SJSA1 (cell line): ENCODE data around the gene SLC35A4. TPM values are rescaled to one million over a fixed set of nuclear protein-coding genes. Genes with fewer than 3 reads are reported as not detected.

Experiments
- DNase-seq, 2 experiments: peaks; one replicate each; pipeline ENCODE4 v3.0.0-alpha.2; 2015 to 2020; ENCODE audit warnings: low spot score in 2 of 2, low read depth in 1 of 2
- H3K27ac ChIP-seq: fragments of 250-450 bp; sonication (Bioruptor Pico); 2 replicates; pipeline ENCODE4 v1.5.1; 2020; ENCODE audit warnings: mild to moderate bottlenecking, moderate library complexity
- H3K27me3 ChIP-seq: fragments of 250-450 bp; sonication (Bioruptor Pico); replicated peaks from 2 replicates; pipeline ENCODE4 v1.5.1; 2020; ENCODE audit warnings: mild to moderate bottlenecking, moderate library complexity
- H3K36me3 ChIP-seq: fragments of 250-450 bp; sonication (Bioruptor Pico); 2 replicates; pipeline ENCODE4 v1.5.1; 2020; ENCODE audit warnings: mild to moderate bottlenecking
- H3K4me1 ChIP-seq: fragments of 250-450 bp; sonication (Bioruptor Pico); replicated peaks from 2 replicates; pipeline ENCODE4 v1.6.1; 2021; ENCODE audit warnings: mild to moderate bottlenecking
- H3K4me3 ChIP-seq: fragments of 250-450 bp; sonication (Bioruptor Pico); 2 replicates; pipeline ENCODE4 v1.5.1; 2020; ENCODE audit warnings: mild to moderate bottlenecking
- H3K9me3 ChIP-seq: fragments of 250-450 bp; sonication (Bioruptor Pico); replicated peaks from 2 replicates; pipeline ENCODE4 v1.5.1; 2020; ENCODE audit warnings: mild to moderate bottlenecking
- total RNA-seq: library from RNA; depleted of rRNA; stranded (reverse); fragments of >200 nt; shearing (Covaris generic); gene quantifications from 2 replicates; pipeline ENCODE4 v1.2.3, GENCODE V29; 2014; rRNA removed

Gene SLC35A4
- total RNA-seq, 1 experiment from 2014 or later = 56.7 TPM

DNA sequence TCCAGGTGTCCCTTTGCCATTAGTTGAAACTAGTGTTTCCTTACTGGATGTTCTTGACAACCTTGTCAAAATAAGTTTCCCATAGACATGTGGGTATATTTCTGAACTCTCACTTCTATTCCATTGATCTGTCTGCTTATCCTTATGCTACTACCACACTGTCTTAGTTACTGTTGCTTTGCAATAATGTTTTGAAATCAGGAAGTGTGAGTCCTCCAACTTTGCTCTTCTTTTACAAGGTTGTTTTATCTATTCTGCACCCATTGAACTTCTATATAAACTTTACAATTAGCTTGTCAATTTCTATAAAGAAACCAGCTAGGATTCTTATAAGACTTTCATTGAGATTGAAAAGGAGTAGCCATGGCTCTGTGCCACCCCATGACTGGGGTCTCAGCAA is 44.1 kb downstream of the SLC35A4 start:
- Histone ChIP-seq H3K27ac (no peak overlapping the region), H3K4me1 (peaks cover 12% of the 10 kb centered on the region), H3K4me3 (no peak overlapping the region), H3K27me3 (no peaks in the 10 kb centered on the region), H3K9me3 (no peaks in the 10 kb centered on the region), H3K36me3 (no peaks in the 10 kb centered on the region)
- no peak for DNase-seq

DNA sequence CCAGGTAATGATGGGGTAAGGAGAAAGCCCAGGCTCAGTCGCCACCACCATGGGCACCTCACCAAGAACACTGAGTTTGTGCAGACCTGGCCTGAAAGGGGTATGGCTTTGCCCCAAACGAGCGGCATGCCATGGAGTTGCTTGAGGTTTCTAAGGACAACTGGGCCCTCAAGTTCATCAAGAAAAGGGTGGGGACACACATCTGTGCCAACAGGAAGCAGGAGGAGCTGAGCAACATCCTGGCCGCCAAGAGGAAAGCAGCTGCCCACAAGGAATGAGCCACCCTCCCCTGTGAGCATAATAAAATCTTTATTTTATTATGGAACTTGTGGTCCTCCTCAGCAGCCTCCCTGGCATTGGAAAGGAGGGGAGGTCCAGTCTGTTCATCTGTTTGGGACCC is 44.5 kb downstream of the SLC35A4 start:
- H3K27me3 ChIP-seq = no peaks in the 10 kb centered on the region
- no peak for DNase-seq
- H3K4me3 ChIP-seq = no peak overlapping the region
- no peak overlapping the region for H3K27ac ChIP-seq
- H3K9me3 ChIP-seq = no peaks in the 10 kb centered on the region
- peaks cover 12% of the 10 kb centered on the region for H3K4me1 ChIP-seq
- no peaks in the 10 kb centered on the region for H3K36me3 ChIP-seq

DNA sequence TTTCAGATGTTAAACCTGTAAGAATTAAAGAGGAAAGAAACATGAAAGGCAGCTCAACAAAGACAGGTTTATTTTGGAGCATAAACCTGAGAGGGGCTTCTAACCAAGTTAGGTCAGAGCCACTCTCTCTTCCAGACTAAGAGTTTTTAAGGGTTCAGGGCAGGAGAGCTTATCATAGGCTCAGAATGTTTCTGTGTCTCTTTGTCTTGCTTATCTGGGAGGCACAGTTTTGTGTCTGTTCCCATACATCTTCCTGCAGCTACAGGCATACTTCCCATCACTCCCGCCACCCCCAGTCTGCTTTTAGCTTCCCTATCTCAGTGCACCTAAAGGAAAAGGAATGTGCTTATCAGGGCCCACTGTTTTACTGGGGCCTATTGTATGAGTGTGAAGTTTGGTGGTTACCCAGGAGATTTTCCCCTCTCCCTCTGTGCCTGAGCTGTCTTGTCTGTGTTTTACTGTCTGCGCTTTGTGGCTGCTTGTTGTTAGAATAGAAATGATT is 46.4 kb downstream of the SLC35A4 start:
- DNase-seq = no peak
- Histone ChIP-seq H3K4me3 (no peak overlapping the region), H3K27ac (no peak overlapping the region), H3K36me3 (no peaks in the 10 kb centered on the region), H3K27me3 (no peaks in the 10 kb centered on the region), H3K4me1 (peaks cover 12% of the 10 kb centered on the region), H3K9me3 (no peaks in the 10 kb centered on the region)

Other genes with a start within 250 kb of the SLC35A4 start
- 44.2 and 46.9 TPM in 2 replicates for gene HBEGF, start 218.2 kb upstream of the SLC35A4 start, total RNA-seq
- gene SLC4A9, start 204.6 kb upstream of the SLC35A4 start, total RNA-seq = not detected in 2 replicates
- 63.7 and 82.0 TPM in 2 replicates for gene ANKHD1, start 163.0 kb upstream of the SLC35A4 start, total RNA-seq
- gene EIF4EBP3, start 17.2 kb upstream of the SLC35A4 start, total RNA-seq = 1.4 TPM in 1 of 2 replicates, not detected in the other
- 76.0 and 81.9 TPM in 2 replicates for gene SRA1, start 7.4 kb upstream of the SLC35A4 start, total RNA-seq
- 12.0 and 16.2 TPM in 2 replicates for gene APBB3, start 230 bp upstream of the SLC35A4 start, total RNA-seq
- gene CD14, start 68.3 kb downstream of the SLC35A4 start, total RNA-seq = 7.6 and 10.3 TPM in 2 replicates
- gene TMCO6, start 74.6 kb downstream of the SLC35A4 start, total RNA-seq = 17.9 and 100 TPM in 2 replicates
- gene NDUFA2, start 82.8 kb downstream of the SLC35A4 start, total RNA-seq = 125 and 176 TPM in 2 replicates
- gene IK, start 83.0 kb downstream of the SLC35A4 start, total RNA-seq = 130 and 154 TPM in 2 replicates
- gene WDR55, start 100.1 kb downstream of the SLC35A4 start, total RNA-seq = 16.0 and 20.8 TPM in 2 replicates
- 0.16 and 1.2 TPM in 2 replicates for gene DND1, start 108.7 kb downstream of the SLC35A4 start, total RNA-seq
- 133 and 135 TPM in 2 replicates for gene HARS1, start 126.5 kb downstream of the SLC35A4 start, total RNA-seq
- gene HARS2, start 126.6 kb downstream of the SLC35A4 start, total RNA-seq = 51.8 and 53.0 TPM in 2 replicates
- 99.1 and 114 TPM in 2 replicates for gene ZMAT2, start 135.6 kb downstream of the SLC35A4 start, total RNA-seq
- not detected in 2 replicates for gene PCDHA1, start 221.3 kb downstream of the SLC35A4 start, total RNA-seq
- not detected in 2 replicates for gene PCDHA2, start 230.0 kb downstream of the SLC35A4 start, total RNA-seq
- 0.05 TPM in 1 of 2 replicates, not detected in the other for gene PCDHA3, start 236.2 kb downstream of the SLC35A4 start, total RNA-seq
- 0.50 TPM in 1 of 2 replicates, not detected in the other for gene PCDHA4, start 242.2 kb downstream of the SLC35A4 start, total RNA-seq